IMR-90 (cell line): ENCODE data around the gene HOXB2. TPM values are rescaled to one million over a fixed set of nuclear protein-coding genes. Genes with fewer than 3 reads are reported as not detected.
A peak's percentile ranks its signal among the peaks of the same experiment; 100 is the strongest.

Experiments used
- ATAC-seq: fragments of 200-7000 bp; cut with Tn5 transposase; 2 replicates; pipeline ENCODE4 v1.9.1; 2020; ENCODE audit warnings: low read depth, mild to moderate bottlenecking, moderate library complexity
- BruUV-seq: library from RNA; stranded (reverse); fragments of 400-500 nt; replicated peaks from 2 replicates; lab custom pipeline; 2021; lab: Mats Ljungman, UMichigan
- CTCF ChIA-PET: fragments of 300-600 bp; formaldehyde crosslinking; extraction: SDS; loops from one replicate; lab custom pipeline; 2021; ENCODE audit warnings: antibody characterized with exemption; lab: Yijun Ruan, JAX
- POLR2A ChIA-PET: fragments of 300-600 bp; sonication (Branson Sonifier 250); formaldehyde crosslinking; loops from one replicate; lab custom pipeline; 2022; ENCODE audit warnings: antibody characterized with exemption; ENCODE audit not compliant: unreplicated experiment; lab: Charles Lee
- DNase-seq: peaks from one replicate; pipeline ENCODE4 v3.0.0; 2013
- H2AFZ ChIP-seq: replicated peaks from 2 replicates; pipeline ENCODE3; 2013; ENCODE audit warnings: low read length, mild to moderate bottlenecking; ENCODE audit not compliant: poor library complexity
- H2AK5ac ChIP-seq: 2 replicates; pipeline ENCODE4 v1.6.1; 2013; ENCODE audit warnings: low read depth, low read length, inconsistent platforms
- H2AK9ac ChIP-seq: replicated peaks from 2 replicates; pipeline ENCODE3; 2013; ENCODE audit warnings: mild to moderate bottlenecking, low read depth, low read length, moderate library complexity; ENCODE audit not compliant: poor library complexity
- H2BK120ac ChIP-seq: 2 replicates; pipeline ENCODE4 v1.6.1; 2013; ENCODE audit warnings: low read depth, low read length, inconsistent platforms
- H2BK15ac ChIP-seq: 3 replicates; pipeline ENCODE4 v1.6.1; 2013; ENCODE audit warnings: low read depth, low read length, inconsistent platforms
- H2BK20ac ChIP-seq: 2 replicates; pipeline ENCODE4 v1.6.1; 2013; ENCODE audit warnings: low read depth, mild to moderate bottlenecking, inconsistent platforms, low read length, moderate library complexity
- H2BK5ac ChIP-seq: 2 replicates; pipeline ENCODE4 v1.6.1; 2013; ENCODE audit warnings: mild to moderate bottlenecking, low read depth, low read length, inconsistent platforms; ENCODE audit not compliant: poor library complexity, severe bottlenecking
- H3K14ac ChIP-seq: replicated peaks from 2 replicates; pipeline ENCODE4 v1.6.1; 2013; ENCODE audit warnings: low read depth, low read length, inconsistent platforms
- H3K18ac ChIP-seq: 2 replicates; pipeline ENCODE4 v1.6.1; 2013; ENCODE audit warnings: low read depth, low read length, control low read depth
- H3K23ac ChIP-seq: 2 replicates; pipeline ENCODE4 v1.6.1; 2013; ENCODE audit warnings: low read depth, low read length, inconsistent platforms
- H3K27ac ChIP-seq: 2 replicates; pipeline ENCODE4 v1.5.1; 2013; ENCODE audit warnings: mild to moderate bottlenecking, control low read depth, low read length; ENCODE audit not compliant: insufficient read depth
- H3K27me3 ChIP-seq: 2 replicates; pipeline ENCODE4 v1.6.1; 2013; ENCODE audit warnings: low read length; ENCODE audit not compliant: control insufficient read depth, insufficient read depth
- H3K36me3 ChIP-seq: 2 replicates; pipeline ENCODE4 v1.6.1; 2013; ENCODE audit warnings: low read length, mixed read lengths; ENCODE audit not compliant: control insufficient read depth, insufficient read depth
- H3K4ac ChIP-seq: 2 replicates; pipeline ENCODE4 v1.6.1; 2013; ENCODE audit warnings: low read depth, low read length, inconsistent platforms
- H3K4me1 ChIP-seq: 2 replicates; pipeline ENCODE4 v1.6.1; 2013; ENCODE audit warnings: low read length, mixed read lengths; ENCODE audit not compliant: control insufficient read depth, insufficient read depth
- H3K4me2 ChIP-seq: 2 replicates; pipeline ENCODE4 v1.6.1; 2013; ENCODE audit warnings: low read depth, mild to moderate bottlenecking, control low read depth, low read length, moderate library complexity
- H3K4me3 ChIP-seq: 2 replicates; pipeline ENCODE4 v1.5.1; 2013; ENCODE audit warnings: low read depth, mild to moderate bottlenecking, control low read depth, low read length, moderate library complexity; ENCODE audit not compliant: insufficient read depth
- H3K56ac ChIP-seq: 2 replicates; pipeline ENCODE4 v1.6.1; 2013; ENCODE audit warnings: low read length, inconsistent platforms; ENCODE audit not compliant: insufficient read depth; ENCODE audit errors: extremely low read depth
- H3K79me1 ChIP-seq, 2 experiments: 2 replicates each; pipeline ENCODE4 v1.6.1; 2013; ENCODE audit warnings: low read length in 2 of 2, inconsistent platforms in 1 of 2, low read depth in 1 of 2
- H3K9ac ChIP-seq: 2 replicates; pipeline ENCODE4 v1.6.1; 2013; ENCODE audit warnings: low read depth, low read length, control low read depth
- H3K9me1 ChIP-seq: 2 replicates; pipeline ENCODE4 v1.6.1; 2013; ENCODE audit warnings: low read length, inconsistent platforms; ENCODE audit not compliant: insufficient read depth
- H3K9me3 ChIP-seq: 2 replicates; pipeline ENCODE4 v1.6.1; 2013; ENCODE audit warnings: low read length; ENCODE audit not compliant: control insufficient read depth, insufficient read depth
- H4K20me1 ChIP-seq: 2 replicates; pipeline ENCODE4 v1.6.1; 2013; ENCODE audit warnings: low read length, inconsistent platforms; ENCODE audit not compliant: insufficient read depth
- H4K5ac ChIP-seq: 2 replicates; pipeline ENCODE4 v1.6.1; 2013; ENCODE audit warnings: mild to moderate bottlenecking, low read depth, low read length, control low read depth
- H4K8ac ChIP-seq, 2 experiments: 2 replicates each; pipeline ENCODE4 v1.6.1; 2013; ENCODE audit warnings: low read depth in 2 of 2, low read length in 2 of 2, control low read depth in 1 of 2, inconsistent platforms in 1 of 2
- H4K91ac ChIP-seq: 2 replicates; pipeline ENCODE4 v1.6.1; 2013; ENCODE audit warnings: low read depth, low read length, inconsistent platforms; ENCODE audit not compliant: insufficient read depth
- CEBPB ChIP-seq: IDR thresholded peaks from 2 replicates; pipeline ENCODE4 v1.6.1; 2012; ENCODE audit warnings: low read depth, low read length, improper control_type of control experiment
- CHD1 ChIP-seq: IDR thresholded peaks from 2 replicates; pipeline ENCODE4 v1.6.1; 2012; ENCODE audit warnings: low read depth, low read length, improper control_type of control experiment
- MAFK ChIP-seq: IDR thresholded peaks from 2 replicates; pipeline ENCODE4 v1.6.1; 2012; ENCODE audit warnings: low read depth, low read length, improper control_type of control experiment
- MAZ ChIP-seq: IDR thresholded peaks from 2 replicates; pipeline ENCODE4 v1.6.1; 2012; ENCODE audit warnings: low read depth, mild to moderate bottlenecking, low read length, improper control_type of control experiment, moderate library complexity, borderline replicate concordance
- MXI1 ChIP-seq: IDR thresholded peaks from 2 replicates; pipeline ENCODE4 v1.6.1; 2012; ENCODE audit warnings: low read depth, mild to moderate bottlenecking, low read length, moderate library complexity, borderline replicate concordance
- WGBS, 2 experiments: methylation state at CpG; one replicate each; pipeline versions ENCODE4 v1.1.5 to v1.1.7; 2013; ENCODE audit warnings: missing lambda C conversion rate in 2 of 2; ENCODE audit not compliant: insufficient read length in 1 of 2; ENCODE audit errors: extremely low coverage in 2 of 2; 5-methylcytosine and 5-hydroxymethylcytosine counted together
- dilution Hi-C: fragments of 300-500 bp; cut with HindIII; formaldehyde crosslinking; loops from one replicate; pipeline ENCODE4 v1.14.3; 2018; ENCODE audit warnings: low sequenced_read_pairs; ENCODE audit not compliant: unreplicated experiment
- in situ Hi-C: fragments of 300-500 bp; cut with MboI; formaldehyde crosslinking; loops from 3 replicates; pipeline ENCODE4 v1.14.3; 2019; ENCODE audit warnings: low sequenced_read_pairs, inconsistent platforms, mixed read lengths
- intact Hi-C: fragments of 100-400 bp; cut with micrococcal nuclease; formaldehyde crosslinking; loops from 2 replicates; pipeline ENCODE4 v1.10.0; 2022
- polyA plus RNA-seq, 3 experiments: library from polyadenylated mRNA; depleted of rRNA; stranded (reverse); fragments of >200 nt; gene quantifications; 2 replicates each; pipeline ENCODE4 v1.2.3, GENCODE V29; 2012; ENCODE audit warnings: low replicate concordance in 1 of 3
- total RNA-seq: library from RNA; depleted of rRNA; stranded (reverse); fragments of >200 nt; gene quantifications from 2 replicates; pipeline ENCODE4 v1.2.3, GENCODE V29; 2012

HOXB2 gene
- total and polyA plus RNA-seq, 2 of the 4 experiments (the other 2 are of a cell fraction), result 2.7 to 29.9 TPM

GRCh38 chr17:48592057-48592514 lies 47.2 kb upstream of the HOXB2 start:
- intact Hi-C loops (loop anchor here (2.0 kb wide), 1 partner anchor 21 kb away; no protein-coding TSS in a partner anchor), in situ Hi-C loops (loop anchor here (10.0 kb wide), 1 partner anchor 567 kb away; no protein-coding TSS in a partner anchor), dilution Hi-C loops (no loop called here)
- peak overlapping the region; percentile 99 for H4K91ac ChIP-seq
- H3K36me3 ChIP-seq, result peaks cover 18% of the 10 kb centered on the region; the same call in 1 of the 2 replicates
- ATAC-seq (no peak), DNase-seq (peak; percentile 64)
- H3K9ac ChIP-seq, result peak overlapping the region; percentile 100
- H4K5ac ChIP-seq, result no peak overlapping the region; the same call in 1 of the 2 replicates
- ChIA-PET POLR2A (interaction anchor here (1.2 to 3.1 kb wide), 4 partner anchors 10 to 108 kb away, joined by 4 to 14 read pairs (median 4); no protein-coding TSS in a partner anchor), CTCF (interaction anchor here (0.6 to 1.8 kb wide), 5 partner anchors 21 to 256 kb away, joined by 3 to 6 read pairs (median 4); no protein-coding TSS in a partner anchor)
- peaks cover 9% of the 10 kb centered on the region for H3K4me1 ChIP-seq
- BruUV-seq, result no TSS peak
- peak overlapping the region; percentile 96 for H3K18ac ChIP-seq
- no peaks in the 10 kb centered on the region for H3K27me3 ChIP-seq
- peak overlapping the region; percentile 100 for H3K23ac ChIP-seq
- peak overlapping the region; percentile 99 for H3K27ac ChIP-seq
- no peaks in the 10 kb centered on the region for H3K9me3 ChIP-seq
- peak overlapping the region; percentile 71 for H2AK5ac ChIP-seq
- peak overlapping the region; percentile 91 for H3K4me3 ChIP-seq
- no peaks in the 10 kb centered on the region for H3K79me1 ChIP-seq
- H2BK5ac ChIP-seq, result peak overlapping the region; percentile 99
- peak overlapping the region; percentile 35 for H2AFZ ChIP-seq
- peak overlapping the region; percentile 19; the same call in 1 of the 3 replicates for H2BK15ac ChIP-seq
- peaks cover 7% of the 10 kb centered on the region; the same call in 1 of the 2 replicates for H4K20me1 ChIP-seq
- H3K14ac ChIP-seq, result peak overlapping the region; percentile 99
- H4K8ac ChIP-seq, result peak overlapping the region; percentile 96 to 99; a peak in 3 of 4 replicates
- H2BK120ac ChIP-seq, result peak overlapping the region; percentile 97
- no peak for TF ChIP-seq CEBPB
- 0 out of 2 replicates have a peak, but pooled peaks have one; percentile 18 for TF ChIP-seq CHD1
- TF ChIP-seq MXI1, result 0 out of 2 replicates have a peak, but pooled peaks have one; percentile 22
- peak; percentile 26; the same call in 1 of the 2 replicates for TF ChIP-seq MAZ
- TF ChIP-seq MAFK, result no peak
- H2AK9ac ChIP-seq, result peak overlapping the region; percentile 58
- peak overlapping the region; percentile 100 for H3K56ac ChIP-seq
- H3K9me1 ChIP-seq, result no peaks in the 10 kb centered on the region
- no peak overlapping the region; the same call in 1 of the 2 replicates for H2BK20ac ChIP-seq
- H3K4me2 ChIP-seq, result peak overlapping the region; percentile 98
- peak overlapping the region; percentile 99 for H3K4ac ChIP-seq
- 0% methylated on average over 4 of the region's 33 CpGs; no CpG with 5 or more reads in 1 of the 2 experiments for WGBS, 2 experiments
